Upper lobe of left lung (tissue), 6 donors: Measurements from ENCODE around the gene HSPA8. TPM values are rescaled to one million over a fixed set of nuclear protein-coding genes. Genes with fewer than 3 reads are reported as not detected.
"Not testable (repeated sequence)": the region's sequence is repeated elsewhere in the genome, so short reads cannot be mapped to it uniquely, and the experiment has no call there.

Experiments
- ATAC-seq, 2 donors: fragments of 200-7000 bp; cut with Tn5 transposase; one replicate each; pipeline ENCODE4 v1.9.1; 2022; ENCODE audit warnings: mild to moderate bottlenecking in 2 of 2, moderate library complexity in 2 of 2; ENCODE audit not compliant: low FRiP score in 2 of 2
- DNase-seq, 2 donors: peaks; one replicate each; pipeline ENCODE4 v3.0.0-alpha.2; 2019 to 2020
- H3K27ac ChIP-seq, 4 donors: fragments of 200-600 bp; sonication (generic); one replicate each; pipeline ENCODE4 v1.5.1; 2016 to 2019
- H3K27me3 ChIP-seq, 4 donors: fragments of 200-600 bp; sonication (generic); one replicate each; pipeline ENCODE4 v1.5.1; 2017 to 2019
- H3K36me3 ChIP-seq, 4 donors: fragments of 200-600 bp; sonication (generic); one replicate each; pipeline ENCODE4 v1.5.1; 2016 to 2019
- H3K4me1 ChIP-seq, 4 donors: fragments of 200-600 bp; sonication (generic); one replicate each; pipeline ENCODE4 v1.5.1; 2018 to 2019
- H3K4me3 ChIP-seq, 4 donors: fragments of 200-600 bp; sonication (generic); one replicate each; pipeline ENCODE4 v1.5.1; 2017 to 2019; ENCODE audit warnings: mild to moderate bottlenecking in 2 of 4, moderate library complexity in 1 of 4
- H3K9me3 ChIP-seq, 4 donors: fragments of 200-600 bp; sonication (generic); one replicate each; pipeline ENCODE4 v1.5.1; 2018 to 2019
- EP300 ChIP-seq, 4 donors: sonication (generic); formaldehyde crosslinking; IDR thresholded peaks; one replicate each; pipeline ENCODE4 v1.5.1; 2017; ENCODE audit warnings: antibody characterized with exemption in 4 of 4, control low read depth in 2 of 4
- POLR2A ChIP-seq, 4 donors: fragments of 450-650 bp; IDR thresholded peaks; one replicate each; pipeline ENCODE4 v1.5.1; 2016 to 2017; ENCODE audit warnings: antibody characterized with exemption in 4 of 4, mild to moderate bottlenecking in 2 of 4
- POLR2AphosphoS5 ChIP-seq, 2 donors: sonication (generic); formaldehyde crosslinking; IDR thresholded peaks; one replicate each; pipeline ENCODE4 v1.5.1; 2017; ENCODE audit warnings: antibody characterized with exemption in 2 of 2
- WGBS, 2 donors: methylation state at CpG; one replicate each; pipeline ENCODE4 v1.1.5; 2017 to 2018; 5-methylcytosine and 5-hydroxymethylcytosine counted together
- total RNA-seq, 6 donors: library from RNA; depleted of rRNA in 4 of 6; stranded (reverse); fragments of >200 nt in 4 of 6; gene quantifications; one replicate each; pipeline versions ENCODE4 v1.1.0 to v1.2.1, GENCODE V29; 2016 to 2021
- TF ChIP-seq, protein P1 (sequence below), 6 experiments: fragments of 450-650 bp in 4 of 6; fragments of 200-600 bp in 2 of 6; sonication (generic) in 2 of 6; IDR thresholded peaks; one replicate each; pipeline ENCODE4 v1.5.1; 2016 to 2019; ENCODE audit warnings: antibody characterized with exemption in 6 of 6
- donor health status: DM: no; HTN: no; CAD: no; lungs with moderate emphysema.
- donor health status: DM: no; HTN: yes; CAD: no; lungs with severe emphysema.

Gene HSPA8
- total RNA-seq, 6 donors from 2014 or later, result 261 to 942 (median 659) TPM

- no peak for ATAC-seq
- Histone ChIP-seq H3K4me3 (peak overlapping the region; percentile 86 to 93 (median 89)), H3K27ac (peak overlapping the region in 3 of 4 donors; percentile 100), H3K4me1 (peaks cover 61 to 68% (median 64%) of the 10 kb centered on the region in 4 donors), H3K27me3 (no peaks in the 10 kb centered on the region), H3K36me3 (peaks cover 43 to 58% (median 51%) of the 10 kb centered on the region in 4 donors), H3K9me3 (no peaks in the 10 kb centered on the region)
- DNase-seq, result no peak
- TF ChIP-seq POLR2AphosphoS5 (IDR thresholded peaks at IDR 0.05) (no peak), EP300 (IDR thresholded peaks at IDR 0.05) (no peak), POLR2A (IDR thresholded peaks at IDR 0.05) (no peak)
- TF ChIP-seq, protein P1, sequence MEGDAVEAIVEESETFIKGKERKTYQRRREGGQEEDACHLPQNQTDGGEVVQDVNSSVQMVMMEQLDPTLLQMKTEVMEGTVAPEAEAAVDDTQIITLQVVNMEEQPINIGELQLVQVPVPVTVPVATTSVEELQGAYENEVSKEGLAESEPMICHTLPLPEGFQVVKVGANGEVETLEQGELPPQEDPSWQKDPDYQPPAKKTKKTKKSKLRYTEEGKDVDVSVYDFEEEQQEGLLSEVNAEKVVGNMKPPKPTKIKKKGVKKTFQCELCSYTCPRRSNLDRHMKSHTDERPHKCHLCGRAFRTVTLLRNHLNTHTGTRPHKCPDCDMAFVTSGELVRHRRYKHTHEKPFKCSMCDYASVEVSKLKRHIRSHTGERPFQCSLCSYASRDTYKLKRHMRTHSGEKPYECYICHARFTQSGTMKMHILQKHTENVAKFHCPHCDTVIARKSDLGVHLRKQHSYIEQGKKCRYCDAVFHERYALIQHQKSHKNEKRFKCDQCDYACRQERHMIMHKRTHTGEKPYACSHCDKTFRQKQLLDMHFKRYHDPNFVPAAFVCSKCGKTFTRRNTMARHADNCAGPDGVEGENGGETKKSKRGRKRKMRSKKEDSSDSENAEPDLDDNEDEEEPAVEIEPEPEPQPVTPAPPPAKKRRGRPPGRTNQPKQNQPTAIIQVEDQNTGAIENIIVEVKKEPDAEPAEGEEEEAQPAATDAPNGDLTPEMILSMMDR (IDR thresholded peaks at IDR 0.05), result no peak
- WGBS, 2 donors, result 4 to 7% methylated on average over 8 of the region's 8 CpGs
Observed at GRCh38 chr11:123060277-123061000, 1.5 kb downstream of the HSPA8 start.

- not testable (repeated sequence) for H3K27me3 ChIP-seq, DNase-seq, ATAC-seq, H3K9me3 ChIP-seq
- Histone ChIP-seq H3K36me3 (peaks cover 43 to 66% (median 54%) of the 10 kb centered on the region in 4 donors), H3K27ac (peak overlapping the region in 2 of 4 donors; percentile 13 to 100), H3K4me1 (peaks cover 55 to 66% (median 60%) of the 10 kb centered on the region in 4 donors), H3K4me3 (peak overlapping the region; percentile 86 to 93 (median 89))
- 39 to 47% methylated on average over 17 to 18 of the region's 18 CpGs for WGBS, 2 donors
Observed at GRCh38 chr11:123059041-123059920, 2.7 kb downstream of the HSPA8 start.

DNA sequence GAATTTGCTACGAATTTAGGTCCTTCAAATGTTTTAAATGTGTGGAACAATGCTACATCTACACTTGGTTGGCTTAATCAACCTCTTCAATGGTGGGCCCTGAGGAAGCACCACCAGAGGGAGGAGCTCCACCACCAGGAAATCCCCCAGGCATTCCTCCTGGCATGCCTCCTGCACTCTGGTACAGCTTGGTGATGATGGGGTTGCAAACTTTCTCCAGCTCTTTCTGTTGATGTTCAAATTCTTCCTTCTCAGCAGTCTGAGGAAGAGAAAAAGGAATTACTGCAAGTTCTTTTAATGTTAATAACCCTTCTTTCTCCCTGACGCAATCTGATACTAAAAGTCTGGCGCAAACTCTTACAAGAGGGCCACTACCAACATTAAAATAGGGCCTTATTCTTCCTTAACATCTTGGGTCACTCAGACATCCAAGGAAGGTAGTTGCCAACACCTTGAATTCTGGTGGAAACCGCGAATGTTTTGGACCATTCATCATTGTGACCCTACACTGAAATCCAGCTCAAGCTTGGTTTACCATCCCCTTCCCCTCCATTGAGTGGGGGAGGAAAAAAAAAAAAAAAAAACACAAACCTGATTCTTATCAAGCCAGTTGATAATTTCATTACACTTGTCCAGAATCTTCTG, 4.2 kb downstream of the HSPA8 start:
- Histone ChIP-seq H3K4me3 (peak overlapping the region in 1 of 4 donors; percentile 90), H3K4me1 (peaks cover 46 to 64% (median 55%) of the 10 kb centered on the region in 4 donors), H3K9me3 (no peaks in the 10 kb centered on the region), H3K36me3 (peaks cover 43 to 77% (median 60%) of the 10 kb centered on the region in 4 donors), H3K27me3 (no peaks in the 10 kb centered on the region), H3K27ac (peak overlapping the region in 1 of 4 donors; percentile 100)
- WGBS, 2 donors, result 60 to 70% methylated on average over 5 of the region's 5 CpGs
- ATAC-seq (no peak), DNase-seq (no peak)
- no peak for TF ChIP-seq POLR2A (IDR thresholded peaks at IDR 0.05)
- no peak for TF ChIP-seq EP300 (IDR thresholded peaks at IDR 0.05)
- TF ChIP-seq, protein P1 (IDR thresholded peaks at IDR 0.05), result no peak
- TF ChIP-seq POLR2AphosphoS5 (IDR thresholded peaks at IDR 0.05), result no peak

DNA sequence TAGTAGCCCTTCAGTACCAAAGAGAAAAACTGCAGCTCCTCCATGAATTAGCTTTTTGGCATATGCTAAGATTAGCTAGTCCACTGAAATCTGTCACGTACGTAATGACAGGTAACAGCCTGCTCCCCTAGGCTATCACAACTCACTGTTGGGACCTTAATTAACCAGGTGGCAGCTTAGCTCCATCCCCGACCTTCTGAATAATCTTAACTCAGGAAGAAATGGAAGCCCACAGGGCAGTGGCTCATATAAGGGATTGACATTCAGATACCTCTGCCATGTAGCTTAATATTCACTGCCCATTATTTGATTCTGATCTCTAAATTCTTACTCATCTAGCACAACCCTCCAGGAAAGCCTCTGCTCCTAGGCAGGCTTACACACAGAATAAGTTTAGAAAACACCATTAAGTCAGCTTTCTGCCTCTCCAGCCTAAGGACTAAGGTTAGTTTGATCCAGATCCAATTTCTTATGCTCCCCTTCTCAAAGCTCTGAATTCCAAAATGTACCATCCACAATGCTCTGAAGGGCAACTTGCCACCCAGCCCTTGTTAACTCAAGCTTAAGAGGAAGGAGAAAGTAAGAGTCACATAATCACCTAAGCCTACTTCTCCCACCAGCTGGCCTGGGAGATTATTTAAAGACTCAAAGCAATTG, 5.0 kb downstream of the HSPA8 start:
- DNase-seq, result no peak
- Histone ChIP-seq H3K9me3 (no peaks in the 10 kb centered on the region), H3K27me3 (no peaks in the 10 kb centered on the region), H3K27ac (no peak overlapping the region), H3K4me3 (no peak overlapping the region), H3K4me1 (peaks cover 46 to 64% (median 55%) of the 10 kb centered on the region in 4 donors), H3K36me3 (peaks cover 43 to 77% (median 62%) of the 10 kb centered on the region in 4 donors)
- 71 to 77% methylated on average over 3 of the region's 3 CpGs for WGBS, 2 donors
- TF ChIP-seq POLR2A (IDR thresholded peaks at IDR 0.05) (no peak), EP300 (IDR thresholded peaks at IDR 0.05) (no peak), POLR2AphosphoS5 (IDR thresholded peaks at IDR 0.05) (no peak)
- TF ChIP-seq, protein P1 (IDR thresholded peaks at IDR 0.05), result no peak
- no peak for ATAC-seq
